GM19099 (cell line): ENCODE data around the gene PLXND1.

ENCODE experiments used
- POLR2A ChIP-seq: IDR thresholded peaks from 3 replicates; pipeline ENCODE4 v1.6.1; 2011; ENCODE audit warnings: low read depth; ENCODE audit not compliant: insufficient read length; ENCODE audit errors: extremely low read depth

PLXND1 gene

DNA sequence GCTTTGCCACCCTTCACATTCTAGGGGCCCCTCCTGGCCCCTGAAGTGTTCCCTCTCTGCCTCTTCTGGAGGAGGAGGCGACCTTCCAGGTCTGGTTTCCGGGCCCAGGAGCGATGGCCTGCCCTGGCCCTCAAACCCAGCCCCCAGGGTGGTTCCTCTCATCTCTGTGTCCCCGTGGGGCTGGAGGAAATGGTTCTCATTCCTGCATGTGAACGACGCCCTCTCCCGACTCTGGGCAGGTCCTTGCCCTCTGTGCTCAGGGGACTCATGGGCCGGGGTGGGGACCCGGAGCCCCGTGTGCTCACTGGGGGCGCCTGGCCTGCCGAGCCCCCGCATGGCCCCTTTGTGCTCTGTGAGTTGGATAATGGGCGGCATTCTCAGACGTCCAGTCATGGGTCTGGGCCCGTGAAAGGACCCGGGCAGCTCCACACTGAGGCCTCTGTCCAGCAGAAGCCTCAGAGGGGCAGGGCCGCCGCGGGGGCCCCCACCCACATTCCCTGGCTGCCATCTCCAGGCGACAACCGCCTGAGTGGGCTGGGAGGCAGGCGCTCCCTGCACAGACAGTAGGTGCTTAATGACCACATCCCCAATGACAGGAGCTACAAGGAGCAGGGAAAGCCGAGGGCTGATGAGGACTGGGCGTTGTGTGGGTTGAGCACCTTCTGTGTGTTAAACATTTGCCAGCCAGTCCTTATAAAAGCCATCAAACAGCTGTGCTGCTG, 5.5 kb upstream of the PLXND1 start:
- no peak for TF ChIP-seq POLR2A

DNA sequence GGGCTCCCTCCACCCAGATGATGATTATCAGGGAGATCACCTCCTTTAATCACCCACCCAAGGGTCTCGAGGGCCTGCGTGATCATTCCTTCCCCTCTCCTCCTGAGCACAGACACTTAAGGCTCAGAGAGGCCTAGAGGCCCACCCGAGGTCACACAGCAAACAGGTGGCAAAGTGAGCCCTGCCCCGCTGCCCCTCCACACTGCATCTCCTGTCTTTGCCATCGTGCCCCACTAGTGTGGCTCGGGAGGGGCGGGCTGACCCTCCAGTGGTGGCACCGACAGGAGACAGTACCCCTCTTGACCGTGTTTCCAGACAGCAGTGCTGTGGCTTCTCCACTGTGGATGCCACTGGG, 4.9 kb upstream of the PLXND1 start:
- TF ChIP-seq POLR2A: no peak

DNA sequence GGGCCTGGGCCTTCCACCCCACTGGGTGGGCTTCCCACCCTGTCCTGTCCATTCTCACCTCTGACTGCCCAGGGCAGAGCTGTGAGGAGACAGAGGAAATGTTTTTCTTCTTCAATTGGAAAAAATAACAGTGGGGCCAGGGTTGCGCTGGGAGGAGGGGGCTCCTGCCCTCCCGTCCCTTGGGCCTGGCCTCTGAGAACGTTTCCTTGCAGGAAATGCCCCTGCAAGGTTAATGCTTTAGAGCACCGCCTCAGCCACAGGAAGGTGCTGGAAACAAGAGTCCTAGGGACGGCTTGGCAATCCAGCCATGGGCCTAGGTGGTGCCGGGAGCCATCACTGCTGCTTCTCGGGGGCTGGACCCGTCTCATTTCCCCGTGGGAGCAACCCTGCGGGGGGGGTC, 3.8 kb upstream of the PLXND1 start:
- TF ChIP-seq POLR2A: no peak

DNA sequence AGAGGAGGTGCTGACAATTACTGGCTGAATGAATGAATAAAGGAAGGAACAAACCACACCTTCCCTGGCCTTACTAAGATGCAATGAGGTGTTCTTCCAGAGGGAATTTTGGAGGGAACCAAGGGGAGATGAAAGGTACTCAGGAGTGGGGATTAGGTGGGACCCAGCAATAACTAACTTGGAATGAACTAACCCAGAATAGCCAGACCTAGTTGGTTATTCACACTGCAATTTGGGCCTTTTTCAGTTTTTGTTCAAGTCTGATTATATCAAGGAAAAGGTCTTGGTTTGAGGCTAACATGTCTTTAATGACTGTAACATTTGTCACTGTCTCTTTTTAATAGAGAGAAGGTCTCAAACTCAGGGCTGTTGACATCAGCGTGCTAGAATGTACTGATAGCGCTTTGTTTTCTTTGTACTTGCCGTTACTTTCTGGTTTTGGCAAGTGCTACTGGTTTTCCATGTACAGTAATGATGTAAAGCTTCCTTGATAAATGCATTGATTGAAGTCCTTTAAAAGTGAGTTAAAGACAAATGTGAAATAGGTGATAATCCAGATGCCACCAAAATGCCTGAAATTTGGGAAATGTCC, 3.2 kb upstream of the PLXND1 start:
- TF ChIP-seq POLR2A: no peak

DNA sequence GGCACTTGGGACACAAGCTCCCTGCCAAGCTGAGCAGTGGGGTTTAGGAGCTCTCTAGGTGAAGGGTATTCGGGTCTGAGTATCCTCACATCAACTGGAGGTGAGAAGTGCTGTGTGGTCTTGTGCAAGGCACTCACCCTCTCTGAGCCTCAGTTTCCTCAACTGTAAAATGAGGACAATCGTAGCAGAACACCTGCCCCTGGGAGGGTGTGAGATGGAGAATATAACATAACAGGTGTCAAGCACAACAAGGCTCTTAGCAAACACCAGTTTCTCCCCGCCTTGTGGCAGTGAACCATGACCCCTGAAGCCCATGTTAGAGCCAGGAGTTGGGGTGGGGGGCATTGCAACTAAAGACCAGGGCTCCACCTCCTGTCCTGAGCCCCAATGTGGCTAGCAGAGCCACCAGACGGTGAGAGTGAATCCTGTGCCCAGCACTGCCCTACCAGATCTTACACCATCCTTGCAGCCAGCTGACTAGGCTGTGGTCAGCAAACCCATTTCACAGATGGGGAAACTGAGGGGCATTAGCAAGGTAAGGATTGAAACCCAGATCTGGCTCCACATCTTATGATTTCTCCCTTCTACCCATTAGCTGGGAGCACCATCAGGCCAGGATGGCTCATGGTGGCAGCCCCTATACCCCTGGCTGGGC, 2.6 kb upstream of the PLXND1 start:
- TF ChIP-seq POLR2A: no peak

DNA sequence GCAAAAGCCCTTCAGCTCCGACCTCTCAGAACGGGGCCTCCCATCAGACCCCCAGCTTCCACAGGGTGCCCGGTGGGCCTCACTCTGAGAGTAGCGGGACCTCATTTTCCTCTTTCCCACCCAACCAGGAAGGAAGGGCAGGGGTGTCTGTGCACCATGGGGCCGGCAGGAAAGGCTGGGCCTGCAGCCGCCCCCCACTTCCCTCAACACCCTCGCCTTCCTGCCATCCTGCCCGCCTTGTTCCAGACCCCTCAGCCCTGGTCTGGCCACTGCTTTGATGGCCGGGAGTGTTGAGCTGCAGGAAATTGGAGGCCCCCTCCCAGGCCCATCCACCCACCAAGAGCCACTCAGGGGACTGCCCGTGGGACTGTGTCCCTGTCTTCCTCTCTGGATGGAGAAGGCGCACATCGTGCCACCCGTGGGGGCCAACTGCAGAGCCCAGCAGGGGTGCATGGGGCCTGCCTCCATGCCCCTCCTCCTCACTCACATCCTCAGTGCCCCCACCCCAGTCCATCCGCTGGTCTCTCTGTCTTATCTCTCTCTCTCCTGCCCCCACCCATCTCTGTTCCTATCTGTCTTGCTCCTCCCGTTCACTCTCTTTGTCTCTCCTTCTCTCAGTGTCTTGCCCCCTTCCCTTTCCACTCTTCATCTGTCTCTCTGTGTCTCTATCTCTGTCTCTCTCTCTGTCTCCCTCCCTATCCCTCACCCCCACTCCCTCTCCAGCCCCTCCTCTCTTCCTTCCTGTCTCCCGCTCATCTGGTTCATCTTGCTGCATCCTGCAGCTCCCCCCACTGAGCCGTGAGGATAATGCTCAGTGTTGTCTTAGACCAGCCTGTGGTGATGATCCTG, 1.8 kb upstream of the PLXND1 start:
- TF ChIP-seq POLR2A: no peak

DNA sequence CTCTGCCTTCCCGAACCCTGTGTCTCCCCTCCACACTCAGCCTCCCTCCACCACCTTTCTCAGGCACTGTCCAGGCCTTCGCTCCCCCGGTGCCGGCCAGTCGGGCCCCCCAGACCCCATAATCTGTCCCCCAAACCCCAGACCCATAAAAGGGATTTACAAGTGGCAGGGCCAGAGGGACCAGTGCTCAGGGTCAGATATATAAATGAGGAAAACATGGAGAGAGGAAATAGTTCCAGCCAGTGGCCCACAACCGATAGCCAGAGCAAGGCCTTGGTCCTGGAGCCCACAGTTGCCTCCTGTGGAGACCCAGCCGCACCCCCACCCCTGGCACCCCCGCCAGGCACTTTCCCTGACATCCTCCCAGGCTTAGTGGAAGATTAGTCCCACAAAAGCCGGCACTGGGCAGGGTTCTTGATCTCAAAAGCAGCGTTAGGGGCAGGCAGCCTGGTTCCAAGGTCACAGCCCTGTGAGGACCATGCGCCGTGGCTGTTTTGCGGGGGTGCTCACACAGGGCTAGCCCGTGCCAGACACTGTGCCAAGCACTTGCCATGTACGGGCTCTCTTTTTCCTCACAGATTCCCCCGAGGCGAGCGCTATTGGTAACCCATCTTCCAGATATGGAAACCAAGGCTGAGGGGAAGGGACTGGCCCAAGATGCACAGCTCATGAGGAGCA, 1.1 kb upstream of the PLXND1 start:
- no peak for TF ChIP-seq POLR2A

DNA sequence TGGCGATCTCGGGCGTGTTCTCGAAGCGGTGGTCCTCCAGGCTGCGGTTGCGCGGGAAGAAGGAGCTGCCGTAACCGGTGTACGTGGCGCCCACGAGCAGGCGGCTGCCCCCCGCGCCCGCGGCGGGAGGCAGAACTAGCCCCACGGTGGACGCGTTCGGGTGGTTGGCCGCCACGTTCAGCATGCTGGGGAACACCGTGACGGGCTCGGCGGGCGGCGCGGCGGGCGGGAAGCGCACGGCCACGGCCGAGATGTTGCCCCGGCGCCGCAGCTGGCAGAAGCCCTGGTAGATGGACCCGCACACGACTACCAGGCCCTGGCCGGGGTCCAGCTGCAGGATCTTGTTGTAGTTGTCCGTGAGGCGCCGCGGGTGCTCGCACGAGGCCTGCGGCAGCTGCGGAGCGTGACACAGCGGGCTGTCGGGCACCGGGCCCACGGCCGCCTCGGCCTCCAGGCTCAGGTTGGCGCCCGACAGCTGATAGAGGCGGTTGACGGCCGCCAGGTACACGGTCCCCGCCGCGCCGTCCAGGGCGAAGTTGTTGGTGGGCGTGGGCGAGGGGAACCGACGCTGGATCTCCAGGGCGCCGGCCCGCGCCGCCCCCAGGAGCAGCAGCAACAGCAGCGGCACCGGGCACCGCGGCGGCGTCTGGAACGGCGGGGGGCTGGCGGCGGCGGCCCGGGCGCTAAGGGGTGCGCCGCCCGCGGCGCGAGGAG, 397 bp downstream of the PLXND1 start:
- TF ChIP-seq POLR2A: no peak

DNA sequence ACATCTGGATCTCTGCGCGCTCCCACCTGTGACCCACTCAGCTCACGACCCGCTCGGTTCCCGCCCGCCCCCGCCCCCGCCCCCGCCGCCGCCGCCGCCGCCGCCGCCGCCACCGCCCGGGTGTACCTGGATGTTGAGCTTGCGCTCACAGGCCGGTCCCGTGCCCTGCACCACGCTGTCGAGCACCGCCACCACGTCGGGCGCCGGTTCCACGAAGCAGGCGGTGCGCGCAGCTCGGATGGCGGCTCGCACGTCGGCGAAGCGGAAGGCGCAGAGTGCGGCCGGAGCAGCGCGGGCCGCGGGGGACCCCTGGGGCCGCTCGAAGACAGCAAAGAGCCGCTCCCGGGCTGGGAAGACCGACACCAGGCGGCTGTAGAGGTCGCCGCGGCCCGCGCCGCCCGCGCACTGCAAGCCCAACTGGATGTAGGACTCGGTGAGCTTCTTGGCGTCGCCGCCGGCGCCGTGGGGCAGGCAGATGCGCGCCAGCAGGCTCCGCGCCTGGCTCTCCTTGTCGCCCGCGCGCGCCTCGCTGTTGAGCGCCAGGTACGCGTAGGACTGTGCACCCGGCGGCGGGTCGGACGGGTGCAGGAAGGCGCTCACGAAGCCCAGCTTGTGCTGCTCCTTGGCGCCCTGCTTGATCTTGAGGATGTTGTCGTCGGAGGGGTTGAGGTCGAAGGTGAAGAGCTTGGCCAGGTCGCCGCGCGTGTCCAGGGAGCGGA, 1.1 kb downstream of the PLXND1 start:
- TF ChIP-seq POLR2A: no peak

DNA sequence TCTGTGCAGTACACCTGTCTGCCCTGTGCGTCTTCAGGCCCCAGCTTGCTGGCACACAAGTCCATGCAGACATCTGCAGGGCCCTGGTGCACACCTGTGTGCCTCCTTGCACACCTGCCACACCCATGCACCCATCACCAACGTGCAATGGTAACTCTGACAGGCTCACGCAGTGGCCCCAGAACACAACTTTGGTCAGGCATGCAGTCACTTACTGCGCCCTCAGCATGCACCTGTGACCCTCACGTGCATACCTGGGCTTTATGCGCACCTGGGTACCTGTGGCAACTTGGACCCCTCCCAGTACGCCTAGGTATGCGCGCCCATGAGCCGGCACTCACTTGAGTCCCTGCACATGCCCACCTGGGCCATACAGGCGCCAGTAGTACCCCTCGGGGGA, 1.7 kb downstream of the PLXND1 start:
- TF ChIP-seq POLR2A: no peak

DNA sequence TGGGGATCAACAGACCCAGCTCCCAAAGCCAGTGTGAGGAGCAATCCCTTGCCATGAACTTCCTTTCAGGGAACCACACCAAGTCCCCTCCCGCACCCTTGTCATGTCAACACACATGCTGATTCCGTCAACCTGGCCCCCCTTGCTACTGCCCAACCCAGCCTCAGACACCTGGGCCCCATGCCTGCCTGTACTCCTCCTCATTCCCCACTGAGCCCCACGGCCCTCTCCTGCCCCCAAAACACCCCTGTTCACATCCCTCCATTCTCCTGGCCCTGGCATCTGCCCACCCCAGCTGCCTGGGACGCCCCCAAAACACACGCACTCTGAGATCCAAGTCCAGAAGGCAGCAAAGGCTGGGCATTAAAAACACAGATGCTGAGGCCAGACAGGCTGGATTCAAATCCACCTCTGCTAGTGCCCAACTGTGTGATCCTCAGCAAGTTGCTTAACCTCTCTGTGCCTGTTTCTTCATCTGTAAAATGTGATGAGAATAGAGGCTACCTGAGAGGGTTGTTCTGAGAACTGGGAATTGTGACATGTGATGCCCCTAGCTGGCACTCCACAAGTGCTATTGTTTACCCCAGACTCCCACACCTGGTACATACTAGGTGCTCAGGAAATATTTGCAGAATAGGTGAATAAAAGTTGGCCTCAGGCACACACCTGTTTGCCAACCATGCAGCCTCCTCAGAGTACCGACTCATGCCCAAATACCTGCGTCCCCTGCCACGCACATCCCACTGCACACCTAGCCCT, 2.3 kb downstream of the PLXND1 start:
- no peak for TF ChIP-seq POLR2A

DNA sequence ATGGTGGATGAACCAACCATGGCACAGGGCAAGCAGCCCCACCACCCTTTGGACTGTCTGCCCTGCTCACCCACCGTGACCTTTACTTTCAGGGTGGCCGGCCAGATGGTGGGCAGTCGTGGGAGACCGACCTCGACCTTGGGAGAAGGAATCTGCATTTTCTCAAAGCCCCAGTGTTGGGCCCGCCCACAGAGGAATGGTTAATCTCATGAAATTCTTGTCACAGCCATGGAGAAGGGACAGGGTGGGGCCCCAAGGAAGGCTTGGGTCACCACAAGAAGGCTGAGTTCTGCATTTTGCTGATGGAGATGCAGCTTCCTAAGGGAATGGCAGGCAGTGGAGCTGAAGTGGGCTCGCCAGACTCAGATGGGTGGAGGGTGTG, 2.9 kb downstream of the PLXND1 start:
- TF ChIP-seq POLR2A: no peak

DNA sequence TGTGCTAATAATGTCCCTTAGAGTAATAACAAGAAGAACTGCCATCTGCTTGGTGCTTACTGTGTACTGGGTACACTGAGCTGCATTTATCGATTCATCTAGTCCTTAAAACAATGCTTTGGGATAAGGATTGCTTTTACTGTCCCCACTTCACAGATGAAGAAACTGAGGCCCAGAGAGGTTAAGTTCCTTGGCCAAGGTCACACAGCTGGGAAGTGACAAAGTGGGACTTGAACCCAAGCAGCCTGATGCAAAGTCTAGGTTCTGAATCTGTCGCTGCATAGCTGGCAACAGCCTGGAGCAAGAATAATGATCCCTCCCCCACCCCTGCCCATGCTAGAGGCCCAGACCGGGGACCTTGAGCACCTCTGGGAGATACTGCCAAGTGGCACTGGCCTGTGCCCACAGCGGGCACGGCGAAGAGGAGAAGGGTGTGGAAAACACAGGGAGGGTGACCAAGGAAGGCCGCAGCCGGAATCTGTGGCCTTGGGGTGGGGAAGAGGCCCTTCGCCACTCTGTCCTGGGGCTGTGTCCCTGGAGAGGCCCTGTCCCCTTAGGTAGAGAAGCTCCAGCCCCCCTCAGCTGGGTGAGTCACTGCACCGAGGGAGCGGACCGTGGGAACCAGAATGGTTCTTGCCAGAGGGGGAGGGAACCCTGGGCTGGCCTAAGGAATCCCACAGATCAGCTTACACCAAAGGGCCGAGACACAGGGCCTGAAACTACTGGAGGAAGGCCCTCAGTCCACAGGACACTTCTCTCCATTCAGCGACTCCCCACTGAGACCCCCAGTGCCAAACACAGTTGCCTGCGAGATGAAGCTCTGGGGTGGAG, 3.5 kb downstream of the PLXND1 start:
- TF ChIP-seq POLR2A: no peak

DNA sequence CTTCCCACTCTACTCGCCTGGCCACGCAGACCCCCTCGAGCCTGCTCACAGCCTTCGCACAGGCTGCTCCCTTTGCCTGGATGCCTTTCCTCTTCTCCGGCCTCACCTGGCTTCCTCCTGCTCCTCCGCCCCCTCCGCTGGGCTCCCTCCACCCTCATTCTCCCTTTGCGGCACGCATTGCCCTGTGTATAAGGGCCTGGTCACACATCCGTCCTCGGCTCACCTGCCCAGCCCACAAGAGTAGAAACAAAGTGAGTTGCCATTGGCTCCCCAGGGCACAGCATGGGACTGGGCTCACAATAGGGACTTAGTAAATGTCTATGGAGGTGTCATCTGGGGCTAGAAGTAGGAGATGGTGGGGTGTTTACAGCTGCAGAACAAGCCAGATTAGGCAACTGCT, 4.2 kb downstream of the PLXND1 start:
- TF ChIP-seq POLR2A: no peak
